ENCODE results near the gene MRPS18A.
"Not testable (repeated sequence)": the region's sequence is repeated elsewhere in the genome, so short reads cannot be mapped to it uniquely, and the experiment has no call there.

The MRPS18A gene

GRCh38 chr6:43671011-43671800 is 16.4 kb downstream of the MRPS18A start:
- no peak for DNase-seq (ENCODE audit: low spot score)

- no peak for DNase-seq (ENCODE audit: low spot score)
These were observed 17.0 kb downstream of the MRPS18A start for GRCh38 chr6:43670623-43670986.

GRCh38 chr6:43669922-43670622 is 17.5 kb downstream of the MRPS18A start:
- no peak for DNase-seq (ENCODE audit: low spot score)

GRCh38 chr6:43669050-43669921 is 18.3 kb downstream of the MRPS18A start:
- DNase-seq (ENCODE audit: low spot score), result no peak

GRCh38 chr6:43668151-43669028 is 19.2 kb downstream of the MRPS18A start:
- DNase-seq (ENCODE audit: low spot score), result peak; percentile 77

GRCh38 chr6:43667245-43668150 is 20.1 kb downstream of the MRPS18A start:
- DNase-seq (ENCODE audit: low spot score), result peak; percentile 91

GRCh38 chr6:43666196-43666920 is 21.2 kb downstream of the MRPS18A start:
- DNase-seq (ENCODE audit: low spot score), result no peak

- DNase-seq (ENCODE audit: low spot score), result no peak
These were observed 22.2 kb downstream of the MRPS18A start for GRCh38 chr6:43665376-43665775.

- DNase-seq (ENCODE audit: low spot score), result not testable (repeated sequence)
These were observed 24.6 kb downstream of the MRPS18A start for GRCh38 chr6:43662948-43663347.

- DNase-seq (ENCODE audit: low spot score), result no peak
These were observed 29.4 kb downstream of the MRPS18A start for GRCh38 chr6:43658161-43658560.

- DNase-seq (ENCODE audit: low spot score), result no peak
These were observed 30.3 kb downstream of the MRPS18A start for GRCh38 chr6:43657221-43657802.

GRCh38 chr6:43652822-43653221 is 34.8 kb downstream of the MRPS18A start:
- DNase-seq (ENCODE audit: low spot score), result not testable (repeated sequence)

- DNase-seq (ENCODE audit: low spot score), result no peak
These were observed 39.3 kb downstream of the MRPS18A start for GRCh38 chr6:43648248-43648647.

- no peak for DNase-seq (ENCODE audit: low spot score)
These were observed 40.0 kb downstream of the MRPS18A start for GRCh38 chr6:43647613-43648012.

GRCh38 chr6:43645613-43645964 is 42.0 kb downstream of the MRPS18A start:
- DNase-seq (ENCODE audit: low spot score), result no peak

- DNase-seq (ENCODE audit: low spot score), result peak; percentile 93
These were observed 42.5 kb downstream of the MRPS18A start, which contains the start of gene RSPH9 for GRCh38 chr6:43644940-43645612. RSPH9 (plus strand) TSS chr6:43645036; CDS start chr6:43645099, 63 bp downstream.

- no peak for DNase-seq (ENCODE audit: low spot score)
These were observed 47.4 kb downstream of the MRPS18A start for GRCh38 chr6:43639984-43640800.

- no peak for DNase-seq (ENCODE audit: low spot score)
These were observed 51.3 kb downstream of the MRPS18A start for GRCh38 chr6:43636308-43636659.
